Lung (tissue), 12 donors: Measurements from ENCODE around the gene LTB4R2. TPM values are rescaled to one million over a fixed set of nuclear protein-coding genes. Genes with fewer than 3 reads are reported as not detected.

ENCODE experiments used
- ATAC-seq: fragments of 200-7000 bp; cut with Tn5 transposase; one replicate; pipeline ENCODE4 v1.9.1; 2020; ENCODE audit warnings: moderate number of reproducible peaks; ENCODE audit not compliant: insufficient read depth, low FRiP score
- DNase-seq, 3 donors: peaks; one replicate each; pipeline ENCODE4 v3.0.0-alpha.2; 2013 to 2017
- H3K27ac ChIP-seq, 2 donors: one replicate each; pipeline ENCODE4 v1.5.1; 2013; ENCODE audit warnings: mild to moderate bottlenecking in 2 of 2, moderate library complexity in 2 of 2, control low read depth in 1 of 2, inconsistent platforms in 1 of 2, low read depth in 1 of 2, low read length in 1 of 2
- H3K27me3 ChIP-seq, 3 donors: one replicate each; pipeline ENCODE4 v1.5.1; 2013; ENCODE audit warnings: low read length in 2 of 3; ENCODE audit not compliant: control insufficient read depth in 3 of 3, insufficient read depth in 3 of 3
- H3K36me3 ChIP-seq, 4 donors: one replicate each; pipeline ENCODE4 v1.5.1; 2013; ENCODE audit warnings: low read length in 4 of 4, mild to moderate bottlenecking in 1 of 4, moderate library complexity in 1 of 4; ENCODE audit not compliant: control insufficient read depth in 4 of 4, insufficient read depth in 4 of 4
- H3K4me1 ChIP-seq, 5 donors: one replicate each; pipeline ENCODE4 v1.5.1; 2013; ENCODE audit warnings: low read length in 5 of 5, mild to moderate bottlenecking in 2 of 5, moderate library complexity in 1 of 5; ENCODE audit not compliant: control insufficient read depth in 5 of 5, insufficient read depth in 5 of 5
- H3K4me3 ChIP-seq: one replicate; pipeline ENCODE4 v1.5.1; 2013; ENCODE audit warnings: mild to moderate bottlenecking, control low read depth, moderate library complexity
- H3K9ac ChIP-seq, 2 donors: one replicate each; pipeline ENCODE4 v1.5.1; 2013; ENCODE audit warnings: low read length in 2 of 2, control low read depth in 1 of 2; ENCODE audit not compliant: insufficient read depth in 1 of 2
- H3K9me3 ChIP-seq, 4 donors: one replicate each; pipeline ENCODE4 v1.5.1; 2013; ENCODE audit warnings: low read length in 3 of 4, mild to moderate bottlenecking in 1 of 4, moderate library complexity in 1 of 4; ENCODE audit not compliant: control insufficient read depth in 4 of 4, insufficient read depth in 3 of 4
- WGBS, 2 donors: extraction: QIAGEN DNeasy Blood & Tissue Kit; methylation state at CpG; one replicate each; pipeline ENCODE4 v1.1.7; 2013; 5-methylcytosine and 5-hydroxymethylcytosine counted together
- polyA plus RNA-seq, 2 donors: library from polyadenylated mRNA; stranded (reverse); fragments of 200-250 nt; gene quantifications; one replicate each; pipeline ENCODE4 v1.2.1, GENCODE V29; 2013
- total RNA-seq, 2 donors: library from RNA; depleted of rRNA in 1 of 2; stranded (reverse); fragments of >200 nt in 1 of 2; gene quantifications; one replicate each; pipeline ENCODE4 v1.2.1, GENCODE V29; 2014 to 2021
- TF ChIP-seq, protein P1 (sequence below): IDR thresholded peaks from 2 replicates; pipeline ENCODE4 v1.5.1; 2012; ENCODE audit warnings: mild to moderate bottlenecking; ENCODE audit errors: control extremely low read depth, extremely low read depth
- donor health status: control.
- donor health status: control.
- donor health status: Bipolar disorder and iron deficiency.
- donor health status: healthy.
- donor health status: DM: yes; HTN: yes; CAD: no.

Gene LTB4R2
- total and polyA plus RNA-seq, 4 donors = 1.8 to 14.0 (median 5.7) TPM

GRCh38 chr14:24285351-24285750 lies 24.6 kb upstream of the LTB4R2 start:
- DNase-seq (no peak), ATAC-seq (no peak)
- Histone ChIP-seq H3K9me3 (no peaks in the 10 kb centered on the region), H3K4me1 (peaks cover 0 to 5% (median 0%) of the 10 kb centered on the region in 5 donors), H3K27ac (no peak overlapping the region), H3K9ac (no peak overlapping the region), H3K36me3 (peaks cover 0 to 8% (median 6%) of the 10 kb centered on the region in 4 donors), H3K4me3 (no peak overlapping the region), H3K27me3 (no peaks in the 10 kb centered on the region)
- WGBS, 2 donors = 87 to 90% methylated on average over 4 of the region's 4 CpGs
- TF ChIP-seq, protein P1, sequence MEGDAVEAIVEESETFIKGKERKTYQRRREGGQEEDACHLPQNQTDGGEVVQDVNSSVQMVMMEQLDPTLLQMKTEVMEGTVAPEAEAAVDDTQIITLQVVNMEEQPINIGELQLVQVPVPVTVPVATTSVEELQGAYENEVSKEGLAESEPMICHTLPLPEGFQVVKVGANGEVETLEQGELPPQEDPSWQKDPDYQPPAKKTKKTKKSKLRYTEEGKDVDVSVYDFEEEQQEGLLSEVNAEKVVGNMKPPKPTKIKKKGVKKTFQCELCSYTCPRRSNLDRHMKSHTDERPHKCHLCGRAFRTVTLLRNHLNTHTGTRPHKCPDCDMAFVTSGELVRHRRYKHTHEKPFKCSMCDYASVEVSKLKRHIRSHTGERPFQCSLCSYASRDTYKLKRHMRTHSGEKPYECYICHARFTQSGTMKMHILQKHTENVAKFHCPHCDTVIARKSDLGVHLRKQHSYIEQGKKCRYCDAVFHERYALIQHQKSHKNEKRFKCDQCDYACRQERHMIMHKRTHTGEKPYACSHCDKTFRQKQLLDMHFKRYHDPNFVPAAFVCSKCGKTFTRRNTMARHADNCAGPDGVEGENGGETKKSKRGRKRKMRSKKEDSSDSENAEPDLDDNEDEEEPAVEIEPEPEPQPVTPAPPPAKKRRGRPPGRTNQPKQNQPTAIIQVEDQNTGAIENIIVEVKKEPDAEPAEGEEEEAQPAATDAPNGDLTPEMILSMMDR = no peak

DNA sequence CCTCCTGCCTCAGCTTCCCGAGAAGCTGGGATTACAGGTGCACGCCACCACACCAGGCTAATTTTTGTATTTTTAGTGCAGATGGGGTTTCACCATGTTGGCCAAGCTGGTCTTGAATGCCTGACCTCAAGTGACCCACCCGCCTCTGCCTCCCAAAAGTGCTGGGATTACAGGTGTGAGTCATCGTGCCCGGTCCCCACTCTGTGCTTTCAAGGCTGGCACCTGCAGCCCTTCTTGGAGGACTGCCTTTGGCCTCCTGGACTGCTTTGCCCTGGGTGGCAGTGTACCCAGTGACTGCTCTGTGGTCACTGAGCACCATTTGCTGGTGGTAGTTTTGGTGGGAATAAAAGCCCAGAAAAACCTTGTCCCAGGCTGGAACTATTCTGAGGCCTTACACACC lies 22.9 kb upstream of the LTB4R2 start:
- Histone ChIP-seq H3K27me3 (no peaks in the 10 kb centered on the region), H3K27ac (no peak overlapping the region), H3K9ac (no peak overlapping the region), H3K4me3 (no peak overlapping the region), H3K36me3 (peaks cover 7 to 22% (median 15%) of the 10 kb centered on the region in 4 donors), H3K4me1 (no peaks in the 10 kb centered on the region), H3K9me3 (no peaks in the 10 kb centered on the region)
- no peak for DNase-seq
- TF ChIP-seq, protein P1 = no peak
- WGBS, 2 donors = 95 to 97% methylated on average over 5 of the region's 5 CpGs
- ATAC-seq = no peak

GRCh38 chr14:24289649-24290280 lies 20.2 kb upstream of the LTB4R2 start:
- TF ChIP-seq, protein P1 = no peak
- DNase-seq (no peak), ATAC-seq (no peak)
- Histone ChIP-seq H3K9ac (no peak overlapping the region), H3K4me1 (no peaks in the 10 kb centered on the region), H3K27me3 (no peaks in the 10 kb centered on the region), H3K36me3 (peaks cover 7 to 29% (median 20%) of the 10 kb centered on the region in 4 donors), H3K4me3 (no peak overlapping the region), H3K9me3 (no peaks in the 10 kb centered on the region), H3K27ac (no peak overlapping the region)
- WGBS, 2 donors = 70 to 80% methylated on average over 6 of the region's 6 CpGs

- WGBS, 2 donors = 88 to 95% methylated on average over 9 of the region's 9 CpGs
- Histone ChIP-seq H3K27ac (no peak overlapping the region), H3K36me3 (peaks cover 7 to 31% (median 23%) of the 10 kb centered on the region in 4 donors), H3K4me1 (no peaks in the 10 kb centered on the region), H3K9ac (no peak overlapping the region), H3K27me3 (no peaks in the 10 kb centered on the region), H3K4me3 (no peak overlapping the region), H3K9me3 (no peaks in the 10 kb centered on the region)
- DNase-seq = no peak
- TF ChIP-seq, protein P1 = no peak
- no peak for ATAC-seq
Observed at GRCh38 chr14:24290746-24291145, 19.2 kb upstream of the LTB4R2 start.
